GM21360 (cell line): Measurements from ENCODE around the gene OSBPL10.
"Not testable (repeated sequence)": the region's sequence is repeated elsewhere in the genome, so short reads cannot be mapped to it uniquely, and the experiment has no call there.

ENCODE experiments used
- ATAC-seq: cut with Tn5 transposase; IDR thresholded peaks from one replicate; pipeline ENCODE4 v1.9.1; 2021; ENCODE audit warnings: mild to moderate bottlenecking, moderate library complexity; ENCODE audit not compliant: unreplicated experiment

The OSBPL10 gene

GRCh38 chr3:31819441-31819840, 161.6 kb downstream of the OSBPL10 start:
- ATAC-seq: no peak

GRCh38 chr3:31817411-31817966, 163.6 kb downstream of the OSBPL10 start:
- ATAC-seq: no peak

GRCh38 chr3:31815631-31816440, 165.2 kb downstream of the OSBPL10 start:
- no peak for ATAC-seq

- no peak for ATAC-seq
Measured at GRCh38 chr3:31815006-31815405, 166.1 kb downstream of the OSBPL10 start.

- ATAC-seq: no peak
Measured at GRCh38 chr3:31813686-31814085, 167.4 kb downstream of the OSBPL10 start.

GRCh38 chr3:31813197-31813596, 167.9 kb downstream of the OSBPL10 start:
- ATAC-seq: no peak

- ATAC-seq: no peak
Measured at GRCh38 chr3:31810991-31811433, 170.1 kb downstream of the OSBPL10 start.

- ATAC-seq: no peak
Measured at GRCh38 chr3:31808143-31808720, 172.8 kb downstream of the OSBPL10 start.

- no peak for ATAC-seq
Measured at GRCh38 chr3:31804251-31805051, 176.6 kb downstream of the OSBPL10 start.

- peak; percentile 84 for ATAC-seq
Measured at GRCh38 chr3:31802981-31803740, 177.9 kb downstream of the OSBPL10 start.

- no peak for ATAC-seq
Measured at GRCh38 chr3:31800436-31800835, 180.6 kb downstream of the OSBPL10 start.

- ATAC-seq: no peak
Measured at GRCh38 chr3:31798840-31799239, 182.2 kb downstream of the OSBPL10 start.

GRCh38 chr3:31793821-31794220, 187.2 kb downstream of the OSBPL10 start:
- no peak for ATAC-seq

- ATAC-seq: no peak
Measured at GRCh38 chr3:31791090-31791430, 190.0 kb downstream of the OSBPL10 start.

- no peak for ATAC-seq
Measured at GRCh38 chr3:31790193-31791089, 190.6 kb downstream of the OSBPL10 start.

GRCh38 chr3:31789429-31789828, 191.6 kb downstream of the OSBPL10 start:
- no peak for ATAC-seq

- ATAC-seq: no peak
Measured at GRCh38 chr3:31785734-31786133, 195.3 kb downstream of the OSBPL10 start.

GRCh38 chr3:31785286-31785685, 195.8 kb downstream of the OSBPL10 start:
- ATAC-seq: no peak

GRCh38 chr3:31783851-31784250, 197.2 kb downstream of the OSBPL10 start:
- ATAC-seq: not testable (repeated sequence)

- not testable (repeated sequence) for ATAC-seq
Measured at GRCh38 chr3:31782306-31782705, 198.8 kb downstream of the OSBPL10 start.
